Keratinocyte (primary cell): ENCODE measurements around the gene CLRN1. TPM values are rescaled to one million over a fixed set of nuclear protein-coding genes. Genes with fewer than 3 reads are reported as not detected.

Experiments used
- DNase-seq: peaks from one replicate; pipeline ENCODE4 v3.0.0-alpha.2; 2011; ENCODE audit warnings: low read depth, missing footprints, low spot score
- FAIRE-seq: peaks from 2 replicates; lab custom pipeline; 2011; peaks lifted over from hg19 to GRCh38; lab: Jason Lieb, UNC
- H2AFZ ChIP-seq: 2 replicates; pipeline ENCODE4 v1.6.0; 2012; ENCODE audit warnings: low read length, control low read depth, inconsistent platforms; ENCODE audit not compliant: control insufficient read depth
- H3K27ac ChIP-seq: 2 replicates; pipeline ENCODE4 v1.5.1; 2011; ENCODE audit warnings: low read length; ENCODE audit not compliant: control insufficient read depth, insufficient read depth
- H3K27me3 ChIP-seq: 3 replicates; pipeline ENCODE4 v1.6.0; 2011; ENCODE audit warnings: low read length; ENCODE audit not compliant: control insufficient read depth, insufficient read depth; ENCODE audit errors: extremely low read depth
- H3K36me3 ChIP-seq, 2 experiments: 2 replicates in 1 of 2; 3 replicates in 1 of 2; pipeline ENCODE4 v1.5.1; 2011; ENCODE audit warnings: low read length in 2 of 2, mild to moderate bottlenecking in 1 of 2; ENCODE audit not compliant: control insufficient read depth in 2 of 2, insufficient read depth in 2 of 2; ENCODE audit errors: extremely low read depth in 1 of 2
- H3K4me1 ChIP-seq: 3 replicates; pipeline ENCODE4 v1.5.1; 2011; ENCODE audit warnings: low read length; ENCODE audit not compliant: control insufficient read depth, insufficient read depth; ENCODE audit errors: extremely low read depth
- H3K4me2 ChIP-seq: 3 replicates; pipeline ENCODE4 v1.6.0; 2011; ENCODE audit warnings: low read depth, low read length; ENCODE audit not compliant: control insufficient read depth, insufficient read depth; ENCODE audit errors: extremely low read depth
- H3K4me3 ChIP-seq, 3 experiments: fragments of 200-600 bp in 1 of 3; sonication (generic) in 1 of 3; 2 replicates in 2 of 3; 3 replicates in 1 of 3; pipeline ENCODE4 v1.5.1; 2011 to 2016; ENCODE audit warnings: low read length in 3 of 3, mild to moderate bottlenecking in 3 of 3, control low read depth in 2 of 3, inconsistent platforms in 1 of 3, low read depth in 1 of 3, mixed read lengths in 1 of 3, mixed run types in 1 of 3, moderate library complexity in 1 of 3; ENCODE audit not compliant: control insufficient read depth in 2 of 3, insufficient read depth in 2 of 3; ENCODE audit errors: extremely low read depth in 1 of 3
- H3K79me2 ChIP-seq: 2 replicates; pipeline ENCODE4 v1.6.0; 2012; ENCODE audit warnings: low read length; ENCODE audit not compliant: control insufficient read depth, insufficient read depth
- H3K9ac ChIP-seq: 3 replicates; pipeline ENCODE4 v1.6.0; 2011; ENCODE audit warnings: low read length; ENCODE audit not compliant: control insufficient read depth, insufficient read depth; ENCODE audit errors: extremely low read depth
- H3K9me1 ChIP-seq: 3 replicates; pipeline ENCODE4 v1.6.0; 2011; ENCODE audit warnings: low read length; ENCODE audit not compliant: control insufficient read depth, insufficient read depth; ENCODE audit errors: extremely low read depth
- H3K9me3 ChIP-seq: 2 replicates; pipeline ENCODE4 v1.5.1; 2012; ENCODE audit warnings: low read depth, low read length; ENCODE audit not compliant: control insufficient read depth
- H4K20me1 ChIP-seq: 3 replicates; pipeline ENCODE4 v1.6.0; 2011; ENCODE audit warnings: low read length; ENCODE audit not compliant: control insufficient read depth, insufficient read depth; ENCODE audit errors: extremely low read depth
- CTCF ChIP-seq, 3 experiments: IDR thresholded peaks in 1 of 3; conservative IDR thresholded peaks in 1 of 3; optimal IDR thresholded peaks in 1 of 3; 2 replicates in 2 of 3; 3 replicates in 1 of 3; pipeline versions ENCODE3 to v1.5.1; 2011; ENCODE audit warnings: low read length in 3 of 3, mild to moderate bottlenecking in 3 of 3, moderate library complexity in 2 of 3, control low read depth in 1 of 3, inconsistent platforms in 1 of 3; ENCODE audit not compliant: insufficient read depth in 2 of 3; ENCODE audit errors: extremely low read depth in 1 of 3
- EZH2 ChIP-seq: IDR thresholded peaks from one replicate; pipeline ENCODE4 v1.6.1; 2012; ENCODE audit warnings: inconsistent platforms, mild to moderate bottlenecking, low read length, moderate library complexity
- dilution Hi-C: fragments of 300-500 bp; cut with MboI; formaldehyde crosslinking; loops from one replicate; pipeline ENCODE4 v1.7.0; 2020; ENCODE audit warnings: low sequenced_read_pairs; ENCODE audit not compliant: extremely low pct_ligation_motif_present
- polyA plus RNA-seq, 5 experiments: library from polyadenylated mRNA; depleted of rRNA in 3 of 5; stranded (reverse) in 3 of 5; stranded (forward) in 1 of 5; unstranded in 1 of 5; fragments of >200 nt; gene quantifications; 1 replicate in 1 of 5; 2 replicates in 3 of 5; 3 replicates in 1 of 5; pipeline versions ENCODE4 v1.2.1 to v1.2.3, GENCODE V29; 2011 to 2012; ENCODE audit warnings: missing spikeins in 2 of 5, low read depth in 1 of 5, low replicate concordance in 1 of 5

CLRN1 gene
- polyA plus RNA-seq, 1 donor (not counting 4 experiments of a cell fraction or from before 2014, with no cell fraction given) = not detected

- Histone ChIP-seq H3K4me2 (peak overlapping the region; percentile 7), H3K27me3 (peaks cover 5% of the 10 kb centered on the region), H3K9me3 (no peaks in the 10 kb centered on the region), H3K36me3 (no peaks in the 10 kb centered on the region), H3K79me2 (no peaks in the 10 kb centered on the region), H2AFZ (no peak overlapping the region), H3K27ac (no peak overlapping the region), H3K4me3 (no peak overlapping the region), H3K9me1 (no peaks in the 10 kb centered on the region), H3K9ac (no peak overlapping the region), H3K4me1 (no peaks in the 10 kb centered on the region), H4K20me1 (no peaks in the 10 kb centered on the region)
- TF ChIP-seq EZH2 (no peak), CTCF (optimal IDR thresholded peaks at IDR 0.05 in 1 of 3, IDR thresholded peaks at IDR 0.05 in 1 of 3, conservative IDR thresholded peaks at IDR 0.05 in 1 of 3; ENCODE audit: extremely low read depth in 1 of 3, insufficient read depth in 2 of 3, low read length in 3 of 3) (no peak)
- DNase-seq = peak; percentile 26
- dilution Hi-C loops = no loop called here
- peak; percentile 23 for FAIRE-seq
These were observed 38.9 kb upstream of the CLRN1 start for GRCh38 chr3:151011427-151011826.

- Histone ChIP-seq H2AFZ (no peak overlapping the region), H3K9ac (no peak overlapping the region), H3K4me2 (no peak overlapping the region), H3K9me3 (no peaks in the 10 kb centered on the region), H3K4me3 (no peak overlapping the region), H4K20me1 (no peaks in the 10 kb centered on the region), H3K27ac (no peak overlapping the region), H3K79me2 (no peaks in the 10 kb centered on the region), H3K27me3 (peaks cover 5% of the 10 kb centered on the region), H3K4me1 (no peaks in the 10 kb centered on the region), H3K36me3 (no peaks in the 10 kb centered on the region), H3K9me1 (no peaks in the 10 kb centered on the region)
- dilution Hi-C loops = no loop called here
- DNase-seq (no peak), FAIRE-seq (no peak)
- TF ChIP-seq EZH2 (no peak), CTCF (optimal IDR thresholded peaks at IDR 0.05 in 1 of 3, IDR thresholded peaks at IDR 0.05 in 1 of 3, conservative IDR thresholded peaks at IDR 0.05 in 1 of 3; ENCODE audit: extremely low read depth in 1 of 3, insufficient read depth in 2 of 3, low read length in 3 of 3) (no peak)
These were observed 37.5 kb upstream of the CLRN1 start for GRCh38 chr3:151009981-151010380.
